Islet of Langerhans (tissue), 1 donor: Measurements from ENCODE around the gene PCNX1.
"Not testable (repeated sequence)": the region's sequence is repeated elsewhere in the genome, so short reads cannot be mapped to it uniquely, and the experiment has no call there.

Experiments
- FAIRE-seq: peaks from one replicate; lab custom pipeline; 2011; peaks lifted over from hg19 to GRCh38; lab: Jason Lieb, UNC

The PCNX1 gene

GRCh38 chr14:71094722-71095121 is 187.5 kb downstream of the PCNX1 start:
- FAIRE-seq, result no peak

DNA sequence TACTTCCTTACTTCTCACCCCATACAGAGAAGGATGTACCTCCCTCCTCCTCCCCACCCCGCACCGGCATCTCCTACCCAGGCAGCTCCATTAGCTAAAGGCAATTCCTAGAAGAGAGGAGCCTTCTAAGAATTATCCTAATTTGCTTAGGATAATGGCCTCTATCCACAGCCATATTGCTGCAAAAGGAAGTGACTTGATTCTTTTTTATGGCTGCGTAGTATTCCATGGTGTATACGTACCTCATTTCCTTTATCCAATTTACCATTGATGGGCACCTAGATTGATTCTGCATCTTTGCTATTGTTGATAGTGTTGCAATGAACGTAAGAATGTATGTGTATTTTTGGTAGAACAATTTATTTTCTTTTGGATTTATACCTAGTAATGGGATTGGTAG is 189.7 kb downstream of the PCNX1 start:
- FAIRE-seq, result no peak

- peak; percentile 99 for FAIRE-seq
These were observed 196.6 kb downstream of the PCNX1 start for GRCh38 chr14:71103662-71104484.

DNA sequence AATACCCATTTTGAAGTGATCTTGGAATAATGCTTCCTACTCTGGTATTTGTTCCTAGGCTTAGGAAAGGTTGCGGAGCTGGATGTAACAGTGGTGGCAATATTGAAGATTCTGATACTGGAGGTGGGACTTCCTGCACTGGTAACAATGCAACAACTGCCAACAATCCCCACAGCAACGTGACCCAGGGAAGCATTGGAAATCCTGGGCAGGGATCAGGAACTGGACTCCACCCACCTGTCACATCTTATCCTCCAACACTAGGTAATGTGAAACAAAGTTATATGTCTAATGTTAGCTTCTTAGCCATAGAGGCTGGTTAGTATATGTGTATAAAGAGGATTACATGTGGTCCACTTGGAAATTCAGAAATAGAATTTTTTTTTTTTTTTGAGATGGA is 197.9 kb downstream of the PCNX1 start:
- no peak for FAIRE-seq

- no peak for FAIRE-seq
These were observed 200.7 kb downstream of the PCNX1 start for GRCh38 chr14:71107921-71108320.

GRCh38 chr14:71108398-71109119 is 201.3 kb downstream of the PCNX1 start:
- FAIRE-seq, result no peak

- FAIRE-seq, result no peak
These were observed 206.1 kb downstream of the PCNX1 start for GRCh38 chr14:71113376-71113775.

DNA sequence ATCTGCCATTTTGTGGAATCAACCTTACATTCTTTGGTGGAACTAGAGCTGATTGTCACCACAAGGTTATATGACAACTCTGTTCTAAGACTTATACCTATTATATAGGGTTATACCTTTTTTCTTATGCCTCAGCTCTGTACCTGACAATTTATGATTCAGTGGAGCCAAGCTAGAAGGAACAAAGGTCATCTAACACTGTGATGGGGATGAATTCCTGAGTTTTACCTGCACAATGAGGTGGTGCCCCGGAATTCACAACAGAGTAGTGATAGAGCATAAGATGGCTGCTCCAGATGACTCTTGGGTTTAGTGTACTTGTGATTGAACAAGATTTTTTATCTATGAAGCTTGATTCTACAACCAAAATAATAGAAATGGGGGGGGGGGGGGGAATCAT is 207.3 kb downstream of the PCNX1 start:
- FAIRE-seq, result no peak

DNA sequence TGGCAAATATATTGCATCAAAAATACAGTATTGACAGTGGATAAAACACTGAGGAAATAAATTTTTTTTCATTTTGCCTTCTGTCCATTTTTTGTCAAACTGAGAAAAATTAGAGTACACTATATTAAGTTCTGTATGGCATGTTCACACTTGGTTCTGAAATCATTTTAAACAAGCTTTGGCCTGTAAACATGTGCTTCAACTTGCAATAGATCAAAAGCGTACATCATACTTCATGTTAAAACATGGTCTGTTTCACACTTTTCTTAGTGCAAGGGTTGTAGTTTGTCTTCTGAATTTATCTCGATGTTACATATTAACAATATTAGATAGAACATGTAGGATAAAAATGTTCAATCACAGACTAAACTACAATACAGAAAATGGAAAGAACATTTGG is 208.0 kb downstream of the PCNX1 start:
- FAIRE-seq, result no peak

GRCh38 chr14:71115821-71116567 is 208.7 kb downstream of the PCNX1 start:
- FAIRE-seq, result no peak

GRCh38 chr14:71116568-71117122 is 209.4 kb downstream of the PCNX1 start:
- FAIRE-seq, result no peak

DNA sequence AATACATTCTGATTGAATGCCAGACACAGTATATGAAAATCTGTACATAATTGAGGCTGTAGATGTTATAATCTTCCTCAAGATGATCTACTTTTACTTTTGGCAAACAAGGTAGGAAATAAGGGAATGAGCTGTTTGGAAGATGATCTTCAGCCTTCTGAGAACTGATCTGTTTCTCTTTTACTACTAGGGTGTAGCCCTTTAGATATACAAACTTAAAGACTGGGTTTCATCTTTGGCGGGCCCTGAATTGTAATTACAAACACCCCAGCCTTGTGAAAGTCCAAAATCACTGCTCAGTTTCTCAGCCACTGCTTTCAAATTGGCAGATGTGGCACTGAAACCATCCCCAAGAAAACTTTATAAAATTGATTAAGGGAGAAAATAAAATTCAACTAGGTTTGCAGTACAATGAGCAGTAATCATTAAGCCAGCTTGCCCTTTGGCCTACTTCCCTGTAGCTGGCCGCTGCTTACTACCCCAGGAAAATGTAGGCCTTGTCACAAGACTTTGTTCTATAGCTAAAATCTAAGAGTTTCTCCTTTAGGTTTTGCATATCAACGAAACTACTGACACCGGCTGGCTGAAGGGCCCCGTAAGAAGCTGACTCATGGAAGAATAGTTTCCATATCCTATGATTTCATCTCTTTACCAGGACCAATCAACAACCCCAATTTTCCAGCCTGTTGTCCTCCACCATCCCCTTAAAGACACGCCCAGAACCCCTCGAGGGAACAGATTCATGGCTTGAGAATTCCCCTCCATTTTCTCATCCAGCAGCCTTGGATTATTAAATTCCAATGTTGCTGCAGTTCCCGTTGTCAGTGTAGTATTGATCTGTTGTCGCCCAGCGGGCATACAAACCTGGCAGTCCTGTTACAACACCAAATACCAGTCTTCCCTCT is 210.8 kb downstream of the PCNX1 start:
- no peak for FAIRE-seq

- no peak for FAIRE-seq
These were observed 211.8 kb downstream of the PCNX1 start for GRCh38 chr14:71119075-71119474.

DNA sequence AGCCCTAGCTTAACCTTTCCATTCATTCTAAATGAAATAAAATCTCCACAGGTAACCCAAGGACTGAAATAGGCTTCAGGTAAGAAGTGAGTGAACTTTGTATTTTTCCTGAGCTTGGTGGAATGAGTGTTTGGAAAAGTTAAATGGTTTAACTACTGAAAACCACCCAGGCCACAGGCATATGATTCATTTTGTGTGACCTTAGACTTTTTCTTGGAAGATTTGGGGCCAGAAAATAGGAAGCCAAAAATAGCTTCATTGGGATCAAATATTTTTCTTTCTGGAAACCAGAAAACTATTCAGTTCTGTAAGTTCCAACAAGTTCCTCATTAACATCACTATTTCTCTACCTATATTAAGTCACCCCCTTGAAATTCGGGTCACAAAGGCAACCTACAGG is 212.6 kb downstream of the PCNX1 start:
- no peak for FAIRE-seq

DNA sequence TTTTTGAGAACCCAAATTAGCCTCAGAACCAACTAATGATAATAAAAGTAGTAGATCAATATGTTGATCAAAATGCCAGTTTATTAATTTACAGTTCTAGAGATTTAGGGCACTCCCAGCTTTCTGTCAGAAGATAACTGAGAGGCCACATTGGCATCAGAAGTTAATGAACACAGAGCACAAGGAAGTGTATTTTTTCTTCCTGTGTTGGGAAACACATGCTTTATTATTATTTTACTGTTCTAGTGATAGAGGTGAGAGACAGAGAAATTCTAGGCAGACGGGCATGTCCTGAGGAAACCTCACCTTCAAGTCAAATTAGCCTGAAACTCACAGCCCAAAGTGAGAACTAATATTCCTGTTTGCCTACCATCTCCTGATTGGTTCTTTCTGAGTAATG is 213.7 kb downstream of the PCNX1 start:
- no peak for FAIRE-seq

- no peak for FAIRE-seq
These were observed 214.5 kb downstream of the PCNX1 start for GRCh38 chr14:71121711-71122110.

DNA sequence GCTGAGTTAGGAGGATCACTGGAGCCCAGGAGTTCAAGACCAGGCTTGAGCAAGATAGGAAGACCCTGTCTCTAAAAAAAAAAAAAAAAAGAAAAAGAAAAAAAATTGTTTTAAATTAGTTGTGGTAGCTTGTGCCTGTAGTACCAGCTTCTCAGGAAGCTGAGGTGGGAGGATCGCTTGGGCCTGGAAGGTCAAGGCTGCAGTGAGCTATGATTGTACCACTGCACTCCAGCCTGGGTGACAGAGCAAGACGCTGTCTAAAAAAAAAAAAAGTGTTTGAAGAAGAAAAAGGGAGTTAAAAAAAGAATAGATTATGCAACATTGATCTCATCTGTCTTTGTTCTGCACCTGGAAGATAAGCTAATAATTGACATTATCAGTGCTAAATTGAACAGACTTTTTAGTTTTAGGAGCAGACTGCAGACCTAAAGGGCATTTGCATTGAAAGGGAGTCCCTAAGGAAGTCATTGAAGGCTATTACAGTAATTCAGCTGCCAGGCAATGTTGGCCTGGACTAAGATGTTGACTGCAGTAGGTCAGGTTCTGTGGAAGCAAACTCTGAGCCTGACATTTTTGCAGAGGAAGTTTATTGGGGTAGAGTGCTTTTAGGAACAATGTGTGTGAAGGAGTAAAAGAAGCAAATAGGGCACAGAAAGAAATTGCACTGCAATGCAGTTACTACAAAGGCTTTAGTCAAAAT is 215.8 kb downstream of the PCNX1 start:
- no peak for FAIRE-seq

DNA sequence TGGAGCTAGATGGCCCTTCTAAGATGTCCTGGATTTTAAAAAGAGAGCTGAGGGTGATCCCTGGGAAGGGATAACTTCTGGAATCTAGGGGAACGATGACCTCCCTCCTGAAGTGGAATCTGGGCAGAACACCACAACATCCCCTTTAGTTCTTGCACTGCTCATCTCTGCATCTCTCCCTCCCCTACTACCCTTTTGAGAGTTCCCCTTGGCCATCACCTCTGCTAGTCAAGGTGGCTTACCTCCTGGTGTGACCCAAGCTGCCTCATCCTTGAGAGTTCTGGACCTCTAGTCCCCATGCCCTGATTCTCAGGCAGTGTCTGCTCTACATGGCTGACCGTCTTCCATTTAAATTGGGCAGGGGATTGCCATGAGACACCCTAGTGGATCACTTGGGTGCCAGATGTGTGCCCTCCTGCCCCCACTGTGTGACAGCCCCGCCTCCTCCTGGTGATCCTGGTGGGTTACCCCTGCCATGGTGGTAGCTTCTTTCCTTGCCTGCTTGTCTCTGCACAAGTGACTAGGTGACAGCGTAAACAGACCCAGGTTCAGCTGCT is 216.4 kb downstream of the PCNX1 start:
- FAIRE-seq, result no peak

DNA sequence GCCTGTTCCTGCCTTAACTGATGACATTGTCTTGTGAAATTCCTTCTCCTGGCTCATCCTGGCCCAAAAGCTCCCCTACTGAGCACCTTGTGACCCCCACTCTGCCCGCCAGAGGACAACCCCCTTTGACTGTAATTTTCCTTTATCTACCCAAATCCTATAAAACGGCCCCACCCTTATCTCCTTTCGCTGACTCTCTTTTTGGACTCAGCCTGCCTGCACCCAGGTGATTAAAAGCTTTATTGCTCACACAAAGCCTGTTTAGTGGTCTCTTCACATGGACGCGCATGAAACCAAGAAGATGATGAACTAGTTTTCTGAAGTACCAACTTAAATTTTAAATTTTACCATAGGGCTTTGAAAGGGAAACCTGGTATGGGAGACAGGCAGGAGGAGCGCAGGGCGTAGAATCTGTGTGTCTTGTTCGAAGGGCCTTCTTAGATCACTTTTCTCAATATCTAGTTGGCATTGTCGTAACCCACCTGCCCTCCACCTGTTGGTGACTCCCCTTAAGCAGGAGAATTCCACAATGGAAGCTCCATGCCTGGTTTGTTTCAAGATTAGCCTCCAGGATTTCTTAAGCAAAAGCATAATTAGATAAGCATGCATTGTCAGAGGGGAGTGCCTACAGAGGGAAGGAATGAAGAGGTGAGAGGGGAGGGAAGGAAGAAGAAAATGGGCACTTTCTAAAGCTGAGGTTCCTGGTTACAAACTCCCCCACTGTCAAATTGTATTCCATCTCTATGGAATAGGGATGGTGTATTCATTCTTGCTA is 222.6 kb downstream of the PCNX1 start:
- FAIRE-seq, result not testable (repeated sequence)
